HUES48 (cell line): ENCODE measurements around the gene SP4.
"Not testable (repeated sequence)": the region's sequence is repeated elsewhere in the genome, so short reads cannot be mapped to it uniquely, and the experiment has no call there.

Source experiments
- H3K27ac ChIP-seq: one replicate; pipeline ENCODE4 v1.7.0; 2013; ENCODE audit warnings: low read depth, low read length, inconsistent platforms
- H3K27me3 ChIP-seq: 2 replicates; pipeline ENCODE4 v1.6.1; 2013; ENCODE audit warnings: mild to moderate bottlenecking, low read length; ENCODE audit not compliant: control insufficient read depth, insufficient read depth
- H3K36me3 ChIP-seq: 2 replicates; pipeline ENCODE4 v1.6.1; 2013; ENCODE audit warnings: low read length; ENCODE audit not compliant: control insufficient read depth, insufficient read depth
- H3K4me1 ChIP-seq: 2 replicates; pipeline ENCODE4 v1.6.1; 2013; ENCODE audit warnings: mild to moderate bottlenecking, low read length; ENCODE audit not compliant: control insufficient read depth, insufficient read depth
- H3K4me3 ChIP-seq: 2 replicates; pipeline ENCODE4 v1.5.1; 2013; ENCODE audit warnings: mild to moderate bottlenecking, low read depth, low read length
- H3K9ac ChIP-seq: 2 replicates; pipeline ENCODE4 v1.6.1; 2013; ENCODE audit warnings: mild to moderate bottlenecking, low read depth, low read length, moderate library complexity
- H3K9me3 ChIP-seq: 2 replicates; pipeline ENCODE4 v1.6.1; 2013; ENCODE audit warnings: low read length; ENCODE audit not compliant: control insufficient read depth, insufficient read depth

Gene SP4

DNA sequence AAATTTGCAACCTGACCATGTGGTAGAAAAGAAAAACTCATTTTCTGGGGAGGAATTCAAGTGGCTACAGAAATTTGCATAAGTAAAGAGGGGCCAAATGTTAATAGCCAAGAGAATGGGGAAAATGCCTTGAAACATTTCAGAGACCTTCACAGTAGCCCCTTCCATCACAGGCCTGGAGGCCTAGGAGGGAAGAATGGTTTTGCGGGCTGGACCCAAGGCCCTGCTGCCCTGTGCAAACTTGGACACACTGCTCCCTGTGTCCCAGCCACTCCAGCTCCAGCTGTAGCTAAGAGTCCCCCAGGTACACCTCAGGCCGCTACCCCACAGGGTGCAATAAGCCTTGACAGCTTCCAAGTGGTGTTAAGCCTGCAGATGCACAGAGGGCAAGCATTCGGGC, 98.6 kb downstream of the SP4 start:
- Histone ChIP-seq H3K4me1 (no peaks in the 10 kb centered on the region), H3K36me3 (no peaks in the 10 kb centered on the region), H3K4me3 (no peak overlapping the region), H3K27ac (no peak overlapping the region), H3K9ac (no peak overlapping the region), H3K9me3 (peaks cover 13% of the 10 kb centered on the region), H3K27me3 (no peaks in the 10 kb centered on the region)

DNA sequence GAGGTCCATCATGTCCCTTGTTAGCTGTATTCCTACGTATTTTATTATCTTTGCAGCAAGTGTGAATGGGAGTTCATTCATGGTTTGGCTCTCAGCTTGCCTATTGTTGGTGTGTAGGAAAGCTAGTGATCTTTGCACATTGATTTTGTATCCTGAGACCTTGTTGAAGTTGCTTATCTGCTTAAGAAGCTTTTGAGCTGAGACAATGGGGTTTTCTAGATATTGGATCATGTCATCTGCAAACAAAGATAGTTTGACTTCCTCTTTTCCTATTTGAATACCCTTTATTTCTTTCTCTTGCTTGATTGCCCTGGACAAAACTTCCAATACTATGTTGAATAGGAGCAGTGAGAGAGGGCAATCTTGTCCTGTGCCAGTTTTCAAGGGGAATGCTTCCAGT, 104.6 kb downstream of the SP4 start:
- H3K9ac ChIP-seq, H3K27me3 ChIP-seq, H3K36me3 ChIP-seq, H3K9me3 ChIP-seq, H3K27ac ChIP-seq, H3K4me3 ChIP-seq, H3K4me1 ChIP-seq: not testable (repeated sequence)

DNA sequence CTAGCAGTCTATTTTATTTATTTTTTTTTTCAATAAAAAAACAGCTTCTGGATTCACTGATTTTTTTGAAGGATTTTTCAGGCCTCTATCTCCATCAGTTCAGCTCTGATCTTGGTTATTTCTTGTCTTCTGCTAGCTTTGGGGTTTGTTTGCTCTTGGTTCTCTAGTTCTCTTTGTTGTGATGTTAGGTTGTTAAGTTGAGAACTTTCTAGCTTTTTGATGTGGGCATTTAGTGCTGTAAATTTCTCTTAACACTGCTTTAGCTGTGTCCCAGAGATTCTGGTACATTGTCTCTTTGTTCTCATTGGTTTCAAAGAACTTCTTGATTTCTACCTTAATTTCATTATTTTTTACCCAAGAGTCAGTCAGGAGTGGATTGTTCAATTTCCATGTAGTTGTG, 105.8 kb downstream of the SP4 start:
- not testable (repeated sequence) for H3K9ac ChIP-seq, H3K27ac ChIP-seq, H3K36me3 ChIP-seq, H3K4me3 ChIP-seq, H3K4me1 ChIP-seq, H3K9me3 ChIP-seq, H3K27me3 ChIP-seq

DNA sequence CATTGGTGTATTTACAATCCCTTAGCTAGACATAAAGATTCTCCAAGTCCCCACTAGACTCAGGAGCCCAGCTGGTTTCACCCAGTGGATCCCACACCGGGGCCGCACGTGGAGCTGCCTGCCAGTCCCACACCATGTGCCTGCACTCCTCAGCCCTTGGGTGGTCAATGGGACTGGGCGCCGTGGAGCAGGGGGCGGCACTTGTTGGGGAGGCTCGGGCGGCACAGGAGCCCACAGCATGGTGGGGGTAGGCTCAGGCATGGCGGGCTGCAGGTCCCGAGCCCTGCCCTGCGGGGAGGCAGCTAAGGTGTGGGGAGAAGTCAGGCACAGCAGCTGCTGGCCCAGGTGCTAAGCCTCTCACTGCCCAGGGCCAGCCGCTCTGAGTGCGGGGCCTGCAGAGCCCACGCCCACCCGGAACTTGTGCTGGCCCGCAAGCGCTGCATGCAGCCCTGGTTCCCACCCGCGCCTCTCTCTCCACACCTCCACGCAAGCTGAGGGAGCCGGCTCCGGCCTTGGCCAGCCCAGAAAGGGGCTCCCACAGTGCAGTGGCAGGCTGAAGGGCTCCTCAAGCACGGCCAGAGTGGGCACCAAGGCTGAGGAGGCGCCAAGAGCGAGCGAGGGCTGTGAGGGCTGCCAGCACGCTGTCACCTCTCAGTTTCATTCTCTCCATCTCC, 108.7 kb downstream of the SP4 start:
- peaks cover 21% of the 10 kb centered on the region for H3K4me1 ChIP-seq
- H3K36me3 ChIP-seq, H3K4me3 ChIP-seq, H3K9me3 ChIP-seq, H3K9ac ChIP-seq, H3K27ac ChIP-seq, H3K27me3 ChIP-seq: not testable (repeated sequence)

DNA sequence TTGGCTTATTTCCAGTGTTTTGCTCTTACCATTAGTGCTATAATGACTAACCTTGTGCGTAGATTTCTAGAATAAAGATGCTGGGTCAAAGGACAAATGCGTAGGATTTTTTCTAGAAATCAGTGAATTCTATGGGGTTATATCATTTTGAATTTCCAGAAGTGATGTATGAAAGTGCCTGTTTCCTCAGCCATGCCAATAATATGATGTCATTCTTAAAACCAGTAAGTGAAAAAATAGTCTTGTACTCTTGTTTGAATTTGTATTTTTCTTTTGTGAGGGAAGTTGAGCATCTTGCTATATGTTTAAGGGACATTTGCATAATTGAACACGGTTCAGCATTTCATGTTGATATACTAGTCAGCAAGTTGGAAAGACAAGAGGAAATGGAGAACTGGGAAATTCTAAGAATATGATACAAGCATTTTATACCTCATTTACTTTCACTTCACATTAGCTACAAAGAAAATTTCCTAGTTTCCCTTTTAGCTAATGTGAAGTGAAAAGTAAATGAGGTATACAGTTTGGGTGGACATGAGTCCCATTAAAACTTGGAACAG, 111.1 kb downstream of the SP4 start:
- no peaks in the 10 kb centered on the region for H3K9me3 ChIP-seq
- H3K27me3 ChIP-seq, result peaks cover 21% of the 10 kb centered on the region
- H3K27ac ChIP-seq, result no peak overlapping the region
- H3K9ac ChIP-seq, result no peak overlapping the region
- no peak overlapping the region for H3K4me3 ChIP-seq
- peaks cover 24% of the 10 kb centered on the region for H3K4me1 ChIP-seq
- no peaks in the 10 kb centered on the region for H3K36me3 ChIP-seq

DNA sequence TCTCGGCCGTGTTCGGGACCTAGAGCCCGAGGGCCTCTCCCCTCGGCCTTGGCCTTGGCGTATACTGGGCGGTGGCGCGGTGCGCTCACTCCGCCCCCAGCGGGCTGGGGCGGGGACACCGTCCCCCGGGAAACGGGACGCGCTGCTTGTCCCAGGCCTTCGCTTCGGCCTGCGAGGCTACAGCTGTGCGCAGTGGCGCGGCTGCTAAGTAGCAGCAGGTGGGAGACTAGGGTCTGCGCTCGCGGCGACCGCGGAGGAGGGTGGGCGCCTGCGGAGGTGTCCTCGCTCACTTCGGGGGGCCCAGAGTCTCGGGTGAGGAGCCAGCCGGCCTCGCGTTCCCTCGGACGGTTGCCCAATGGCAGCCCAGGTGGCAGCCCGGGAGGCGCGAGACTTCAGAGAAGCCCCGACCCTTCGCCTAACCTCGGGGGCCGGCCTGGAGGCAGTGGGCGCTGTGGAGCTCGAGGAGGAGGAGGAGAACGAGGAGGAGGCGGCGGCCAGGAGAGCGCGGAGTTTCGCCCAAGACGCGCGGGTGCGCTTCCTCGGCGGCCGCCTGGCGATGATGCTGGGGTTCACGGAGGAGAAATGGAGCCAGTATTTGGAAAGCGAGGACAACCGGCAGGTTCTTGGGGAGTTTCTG, 115.1 kb downstream of the SP4 start, which contains the start of gene DNAH11:
DNAH11 (plus strand) TSS at position 149 of the 637 bp plus-strand sequence; CDS start at position 356, 207 bp downstream.
- peaks cover 31% of the 10 kb centered on the region for H3K27me3 ChIP-seq
- H3K36me3 ChIP-seq, result no peaks in the 10 kb centered on the region
- no peak within 1 kb of the TSS for H3K27ac ChIP-seq
- peak within 1 kb of the TSS; percentile 40 for H3K9ac ChIP-seq
- H3K4me1 ChIP-seq, result peaks cover 47% of the 10 kb centered on the region
- H3K9me3 ChIP-seq, result no peaks in the 10 kb centered on the region
- H3K4me3 ChIP-seq, result peak within 1 kb of the TSS; percentile 76

DNA sequence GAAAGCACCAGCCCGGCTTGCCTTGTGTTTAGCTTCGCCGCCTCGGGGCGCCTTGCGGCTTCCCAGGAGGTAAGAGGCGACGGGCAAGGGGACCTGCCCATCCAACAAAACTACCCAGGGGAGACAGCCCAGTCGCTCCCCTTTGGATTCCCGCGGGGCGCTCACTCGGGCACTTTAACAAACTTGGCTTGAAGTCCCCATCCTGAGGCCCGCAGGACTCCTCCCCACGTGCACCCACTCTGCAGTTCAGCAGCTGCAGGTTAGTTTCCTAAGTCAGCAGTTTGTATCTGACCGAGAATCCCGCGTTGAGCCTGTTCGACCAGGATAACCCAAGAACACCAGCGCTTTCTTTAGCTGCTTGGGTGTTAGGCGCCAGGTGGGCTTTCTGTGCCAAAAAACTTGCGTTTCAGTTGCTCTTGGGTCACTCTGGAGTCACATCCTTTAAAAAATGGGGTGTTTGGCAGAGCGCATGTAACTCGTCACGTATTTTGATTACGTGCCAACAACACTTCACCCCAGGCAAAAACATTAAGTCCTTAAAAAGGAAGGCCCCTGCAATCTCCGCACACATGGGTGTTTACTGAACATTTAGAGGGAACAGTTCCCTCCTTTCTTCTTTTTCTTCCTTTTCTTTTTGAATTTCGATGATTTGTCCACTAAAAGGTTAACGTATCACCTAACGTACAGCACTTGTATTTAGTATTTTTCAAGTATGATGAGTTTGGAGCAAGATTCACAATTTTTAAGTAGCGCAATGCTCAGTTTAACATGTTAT, 115.8 kb downstream of the SP4 start:
- Histone ChIP-seq H3K9me3 (no peaks in the 10 kb centered on the region), H3K4me1 (peaks cover 47% of the 10 kb centered on the region), H3K27ac (no peak overlapping the region), H3K36me3 (no peaks in the 10 kb centered on the region), H3K27me3 (peaks cover 31% of the 10 kb centered on the region), H3K4me3 (peak overlapping the region; percentile 76), H3K9ac (peak overlapping the region; percentile 40; the same call in 1 of the 2 replicates)

DNA sequence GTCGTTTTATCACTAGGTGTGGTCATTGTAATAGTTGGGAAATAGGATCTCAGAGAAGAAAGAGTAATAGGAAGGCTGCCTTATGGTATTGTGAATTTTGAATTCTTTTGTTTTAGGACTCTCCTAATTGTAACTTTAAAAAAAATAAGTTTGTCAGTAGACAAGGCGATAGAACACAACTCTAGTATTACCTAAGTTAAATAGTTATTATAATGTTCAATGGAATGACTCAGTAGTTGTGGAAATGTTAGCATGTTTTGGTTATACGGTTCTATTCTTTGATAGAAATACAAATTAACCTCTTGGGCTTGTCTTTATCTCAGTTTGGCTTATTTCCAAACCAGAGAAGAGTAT, 116.4 kb downstream of the SP4 start:
- Histone ChIP-seq H3K27ac (no peak overlapping the region), H3K4me3 (peak overlapping the region; percentile 76), H3K4me1 (peaks cover 47% of the 10 kb centered on the region), H3K9me3 (no peaks in the 10 kb centered on the region), H3K27me3 (peaks cover 31% of the 10 kb centered on the region), H3K36me3 (no peaks in the 10 kb centered on the region), H3K9ac (no peak overlapping the region)

DNA sequence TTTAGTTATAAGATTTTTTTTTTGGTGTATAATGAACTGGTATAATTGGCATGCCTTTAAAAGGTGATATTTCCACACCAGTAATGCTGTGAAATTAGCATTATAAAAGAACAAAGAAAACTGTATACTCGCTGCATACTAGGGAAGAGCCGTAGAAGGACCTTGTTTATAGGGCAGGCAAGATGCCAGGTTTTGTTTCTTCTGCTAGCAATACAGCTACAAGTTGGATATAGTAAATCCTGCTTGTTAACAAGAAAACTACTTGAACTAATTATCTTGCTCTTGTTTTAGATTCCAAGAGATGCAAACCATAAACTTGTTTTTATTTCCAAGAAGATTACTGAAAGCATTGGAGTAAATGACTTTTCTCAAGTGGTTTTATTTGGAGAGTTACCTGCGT, 116.8 kb downstream of the SP4 start:
- no peak overlapping the region for H3K9ac ChIP-seq
- H3K27ac ChIP-seq, result no peak overlapping the region
- H3K9me3 ChIP-seq, result no peaks in the 10 kb centered on the region
- peaks cover 31% of the 10 kb centered on the region for H3K27me3 ChIP-seq
- H3K36me3 ChIP-seq, result no peaks in the 10 kb centered on the region
- H3K4me1 ChIP-seq, result peaks cover 43% of the 10 kb centered on the region
- peak overlapping the region; percentile 76 for H3K4me3 ChIP-seq

DNA sequence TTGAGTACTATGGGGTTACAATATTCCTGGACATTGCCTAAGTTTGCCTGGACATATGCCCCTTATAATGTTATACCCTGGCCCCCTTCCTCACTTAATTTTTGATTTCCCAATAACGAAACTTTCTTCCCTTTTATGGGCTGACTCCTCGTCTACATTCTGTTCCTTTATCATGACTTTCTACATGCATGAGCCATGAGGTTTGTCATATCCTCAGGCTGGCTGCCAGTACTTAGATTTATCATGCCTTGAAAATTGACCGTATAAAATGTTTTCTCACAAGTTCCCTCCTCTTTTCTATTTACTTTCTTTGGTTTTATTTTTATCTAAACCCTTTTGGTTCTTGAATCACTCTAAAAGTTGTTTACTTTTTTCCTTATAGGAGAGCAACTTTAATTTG, 119.6 kb downstream of the SP4 start:
- Histone ChIP-seq H3K9ac (no peak overlapping the region), H3K27ac (no peak overlapping the region), H3K36me3 (no peaks in the 10 kb centered on the region), H3K27me3 (peaks cover 20% of the 10 kb centered on the region), H3K9me3 (no peaks in the 10 kb centered on the region), H3K4me1 (peaks cover 43% of the 10 kb centered on the region), H3K4me3 (no peak overlapping the region)

DNA sequence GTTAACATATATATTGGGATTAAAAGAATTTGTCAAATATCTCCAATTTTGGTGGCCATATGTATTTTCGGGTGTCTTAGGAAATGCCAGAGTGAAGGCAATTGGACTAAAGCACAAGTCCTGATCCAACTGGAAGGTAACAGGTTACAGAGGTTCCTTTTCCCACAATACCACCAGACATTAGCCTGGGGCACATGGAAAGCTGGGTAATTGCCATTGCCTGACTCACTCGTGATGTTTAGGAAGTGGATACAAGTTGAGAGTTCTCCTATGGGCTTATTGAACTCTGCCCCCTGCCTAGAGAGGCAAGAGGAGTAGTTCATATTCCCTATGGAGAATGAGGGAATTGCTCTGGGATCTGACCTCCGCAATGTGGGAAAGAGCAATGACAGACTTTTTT, 120.6 kb downstream of the SP4 start:
- peaks cover 43% of the 10 kb centered on the region for H3K4me1 ChIP-seq
- H3K27me3 ChIP-seq, result peaks cover 15% of the 10 kb centered on the region
- no peaks in the 10 kb centered on the region for H3K9me3 ChIP-seq
- H3K9ac ChIP-seq, result no peak overlapping the region
- no peaks in the 10 kb centered on the region for H3K36me3 ChIP-seq
- no peak overlapping the region for H3K27ac ChIP-seq
- no peak overlapping the region for H3K4me3 ChIP-seq
